Tibial nerve (tissue), 4 donors: ENCODE data around the gene TRAPPC5. TPM values are rescaled to one million over a fixed set of nuclear protein-coding genes. Genes with fewer than 3 reads are reported as not detected.

Experiments used
- DNase-seq, 2 donors: peaks; one replicate each; pipeline ENCODE4 v3.0.0-alpha.2; 2019; ENCODE audit warnings: low spot score in 2 of 2
- H3K27ac ChIP-seq, 4 donors: fragments of 200-600 bp; sonication (generic) in 3 of 4; one replicate each; pipeline ENCODE4 v1.5.1; 2017 to 2019; ENCODE audit warnings: mild to moderate bottlenecking in 1 of 4
- H3K27me3 ChIP-seq, 2 donors: fragments of 200-600 bp; sonication (generic) in 1 of 2; one replicate each; pipeline versions ENCODE4 v1.5.1 to v1.6.0; 2017 to 2019
- H3K36me3 ChIP-seq, 3 donors: fragments of 200-600 bp; sonication (generic); one replicate each; pipeline ENCODE4 v1.5.1; 2018 to 2019
- H3K4me1 ChIP-seq, 4 donors: fragments of 200-600 bp; sonication (generic) in 3 of 4; one replicate each; pipeline ENCODE4 v1.5.1; 2017 to 2019
- H3K4me3 ChIP-seq, 4 donors: fragments of 200-600 bp; sonication (generic) in 3 of 4; one replicate each; pipeline ENCODE4 v1.5.1; 2017 to 2019; ENCODE audit warnings: mild to moderate bottlenecking in 1 of 4, moderate library complexity in 1 of 4
- H3K9me3 ChIP-seq, 4 donors: fragments of 200-600 bp; sonication (generic) in 3 of 4; one replicate each; pipeline ENCODE4 v1.5.1; 2017 to 2019
- EP300 ChIP-seq, 2 donors: sonication (generic); formaldehyde crosslinking; IDR thresholded peaks; one replicate each; pipeline ENCODE4 v1.6.1; 2017; ENCODE audit warnings: antibody characterized with exemption in 2 of 2, mild to moderate bottlenecking in 1 of 2
- POLR2A ChIP-seq, 2 donors: fragments of 450-650 bp; IDR thresholded peaks; one replicate each; pipeline ENCODE4 v1.6.1; 2017; ENCODE audit warnings: antibody characterized with exemption in 2 of 2, mild to moderate bottlenecking in 2 of 2, moderate library complexity in 2 of 2
- WGBS, 2 donors: methylation state at CpG; one replicate each; pipeline ENCODE4 v1.1.5; 2018; 5-methylcytosine and 5-hydroxymethylcytosine counted together
- total RNA-seq, 4 donors: library from RNA; depleted of rRNA; stranded (reverse); fragments of >200 nt; gene quantifications; one replicate each; pipeline ENCODE4 v1.1.0, GENCODE V29; 2016
- TF ChIP-seq, protein P1 (sequence below), 5 experiments: fragments of 200-600 bp in 3 of 5; fragments of 450-650 bp in 2 of 5; sonication (generic) in 3 of 5; IDR thresholded peaks; one replicate each; pipeline ENCODE4 v1.5.1; 2016 to 2019; ENCODE audit warnings: antibody characterized with exemption in 5 of 5, mild to moderate bottlenecking in 3 of 5, moderate library complexity in 2 of 5

Gene TRAPPC5
- total RNA-seq, 4 donors from 2014 or later: 26.9 to 47.5 (median 37.0) TPM

DNA sequence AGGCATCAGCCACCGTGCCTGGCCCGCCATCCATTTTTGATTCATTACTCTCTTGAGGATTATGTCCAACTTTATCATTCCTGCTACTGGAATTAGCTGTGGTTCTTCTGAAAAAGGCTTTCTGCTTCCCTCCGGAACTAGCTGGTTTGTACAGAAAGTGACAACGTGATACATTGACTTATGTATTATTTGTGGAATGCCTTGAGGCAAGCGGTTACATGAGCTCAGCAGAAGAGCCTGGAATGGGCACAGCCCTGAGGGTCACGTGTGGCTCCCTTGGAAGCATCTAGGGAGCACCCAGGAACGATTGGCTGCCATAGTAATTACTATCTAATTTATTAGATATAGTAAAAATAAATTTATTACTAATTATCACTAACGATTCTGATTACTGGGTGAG, 26.2 kb upstream of the TRAPPC5 start:
- H3K36me3 ChIP-seq: no peaks in the 10 kb centered on the region
- 52 to 55% methylated on average over 8 of the region's 8 CpGs for WGBS, 2 donors
- no peak overlapping the region for H3K27ac ChIP-seq
- no peaks in the 10 kb centered on the region for H3K9me3 ChIP-seq
- H3K27me3 ChIP-seq: peaks cover 0 to 21% of the 10 kb centered on the region in 2 donors
- no peak for DNase-seq
- TF ChIP-seq EP300 (IDR thresholded peaks at IDR 0.05) (no peak), POLR2A (IDR thresholded peaks at IDR 0.05) (no peak)
- TF ChIP-seq, protein P1, sequence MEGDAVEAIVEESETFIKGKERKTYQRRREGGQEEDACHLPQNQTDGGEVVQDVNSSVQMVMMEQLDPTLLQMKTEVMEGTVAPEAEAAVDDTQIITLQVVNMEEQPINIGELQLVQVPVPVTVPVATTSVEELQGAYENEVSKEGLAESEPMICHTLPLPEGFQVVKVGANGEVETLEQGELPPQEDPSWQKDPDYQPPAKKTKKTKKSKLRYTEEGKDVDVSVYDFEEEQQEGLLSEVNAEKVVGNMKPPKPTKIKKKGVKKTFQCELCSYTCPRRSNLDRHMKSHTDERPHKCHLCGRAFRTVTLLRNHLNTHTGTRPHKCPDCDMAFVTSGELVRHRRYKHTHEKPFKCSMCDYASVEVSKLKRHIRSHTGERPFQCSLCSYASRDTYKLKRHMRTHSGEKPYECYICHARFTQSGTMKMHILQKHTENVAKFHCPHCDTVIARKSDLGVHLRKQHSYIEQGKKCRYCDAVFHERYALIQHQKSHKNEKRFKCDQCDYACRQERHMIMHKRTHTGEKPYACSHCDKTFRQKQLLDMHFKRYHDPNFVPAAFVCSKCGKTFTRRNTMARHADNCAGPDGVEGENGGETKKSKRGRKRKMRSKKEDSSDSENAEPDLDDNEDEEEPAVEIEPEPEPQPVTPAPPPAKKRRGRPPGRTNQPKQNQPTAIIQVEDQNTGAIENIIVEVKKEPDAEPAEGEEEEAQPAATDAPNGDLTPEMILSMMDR (IDR thresholded peaks at IDR 0.05): no peak
- H3K4me3 ChIP-seq: no peak overlapping the region
- peaks cover 0 to 11% (median 0%) of the 10 kb centered on the region in 4 donors for H3K4me1 ChIP-seq

DNA sequence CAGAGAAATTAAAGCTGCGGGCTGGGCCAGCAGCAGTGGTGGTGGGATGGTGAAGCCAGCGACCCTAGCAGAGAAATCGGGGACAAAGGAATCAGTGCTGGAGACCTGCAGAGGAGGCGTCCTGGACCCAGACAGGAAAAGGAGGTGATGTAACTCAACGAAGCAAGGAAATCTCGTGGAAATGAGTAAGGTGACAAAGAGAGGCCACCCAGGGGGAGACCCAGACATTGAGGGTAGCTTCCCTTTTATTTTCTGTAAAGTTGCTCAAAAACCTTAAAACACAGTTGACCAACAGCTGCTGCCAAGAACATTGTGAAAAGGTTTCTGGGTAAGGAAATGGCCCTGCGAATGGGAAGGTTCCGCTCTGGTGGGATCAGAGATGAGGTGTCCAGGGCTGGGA, 25.1 kb upstream of the TRAPPC5 start:
- no peak for DNase-seq
- no peaks in the 10 kb centered on the region for H3K9me3 ChIP-seq

DNA sequence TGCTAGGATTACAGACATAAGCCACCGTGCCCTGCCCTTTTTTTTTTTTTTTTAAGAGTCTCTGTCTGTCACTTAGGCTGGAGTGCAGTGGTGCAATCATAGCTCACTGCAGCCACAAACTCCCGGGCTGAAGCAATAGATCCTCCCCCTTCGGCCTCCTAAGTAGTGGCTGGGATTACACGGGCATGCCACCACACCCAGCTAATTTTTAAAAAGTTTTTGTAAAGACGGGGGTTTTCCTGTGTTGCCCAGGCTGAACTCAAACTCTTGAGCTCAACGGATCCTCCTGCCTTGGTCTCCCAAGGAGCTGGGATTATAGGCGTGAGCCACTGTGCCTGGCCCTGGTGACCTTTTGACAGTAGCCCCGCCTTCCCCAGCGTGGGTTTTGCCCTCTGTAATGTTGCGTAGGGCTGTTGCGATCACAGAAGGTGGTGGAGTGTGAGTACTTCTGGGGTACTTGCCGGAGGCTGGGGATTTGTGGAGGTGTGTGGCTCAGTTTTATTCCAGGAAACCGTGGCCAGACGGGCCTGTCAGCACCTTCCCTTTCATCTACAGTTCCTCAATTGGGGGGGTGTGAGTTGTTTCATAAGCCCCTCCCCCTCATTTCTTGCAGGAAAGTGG, 23.4 kb upstream of the TRAPPC5 start:
- Histone ChIP-seq H3K9me3 (no peaks in the 10 kb centered on the region), H3K4me3 (no peak overlapping the region), H3K27ac (no peak overlapping the region), H3K4me1 (peaks cover 0 to 6% (median 0%) of the 10 kb centered on the region in 4 donors), H3K27me3 (no peaks in the 10 kb centered on the region), H3K36me3 (no peaks in the 10 kb centered on the region)
- no peak for DNase-seq
- WGBS, 2 donors: 29 to 38% methylated on average over 10 to 14 of the region's 14 CpGs
- TF ChIP-seq, protein P1 (IDR thresholded peaks at IDR 0.05): no peak
- TF ChIP-seq EP300 (IDR thresholded peaks at IDR 0.05) (no peak), POLR2A (IDR thresholded peaks at IDR 0.05) (no peak)

More for the DNA sequence above, 25.1 kb upstream of the TRAPPC5 start:
- H3K36me3 ChIP-seq: no peaks in the 10 kb centered on the region
- H3K4me1 ChIP-seq: peaks cover 0 to 11% (median 0%) of the 10 kb centered on the region in 4 donors
- H3K27ac ChIP-seq: no peak overlapping the region
- H3K4me3 ChIP-seq: no peak overlapping the region
- TF ChIP-seq, protein P1 (IDR thresholded peaks at IDR 0.05): no peak
- TF ChIP-seq POLR2A (IDR thresholded peaks at IDR 0.05) (no peak), EP300 (IDR thresholded peaks at IDR 0.05) (no peak)
- peaks cover 0 to 12% of the 10 kb centered on the region in 2 donors for H3K27me3 ChIP-seq
- WGBS, 2 donors: 67 to 68% methylated on average over 7 to 8 of the region's 8 CpGs

DNA sequence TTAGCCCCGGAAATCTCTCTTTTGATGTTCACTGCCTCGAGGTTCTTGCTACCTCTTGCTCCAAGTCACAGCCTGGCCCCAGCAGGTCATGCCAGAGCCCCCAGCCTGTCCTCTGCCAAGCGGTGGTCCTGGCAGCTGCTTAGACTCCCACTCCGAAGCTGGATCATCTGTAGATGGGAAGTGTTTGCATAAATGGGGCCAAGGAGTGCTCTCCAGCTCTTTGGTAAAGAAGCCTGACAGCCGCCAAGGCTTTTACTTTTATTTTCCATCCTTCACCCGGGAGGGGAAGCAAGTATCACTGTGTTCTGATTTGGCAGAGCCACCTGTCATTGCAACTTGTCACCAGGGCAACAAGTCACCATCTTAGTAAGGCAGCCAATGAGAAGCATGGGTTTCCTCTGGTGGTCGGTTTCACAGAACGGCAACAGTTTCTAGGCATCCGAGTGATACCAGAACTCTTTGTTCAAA, 22.4 kb upstream of the TRAPPC5 start:
- no peak for DNase-seq
- Histone ChIP-seq H3K4me3 (no peak overlapping the region), H3K27me3 (no peaks in the 10 kb centered on the region), H3K9me3 (no peaks in the 10 kb centered on the region), H3K36me3 (no peaks in the 10 kb centered on the region), H3K4me1 (peaks cover 0 to 3% (median 0%) of the 10 kb centered on the region in 4 donors), H3K27ac (no peak overlapping the region)
- WGBS, 2 donors: 33 to 39% methylated on average over 9 of the region's 9 CpGs
- TF ChIP-seq POLR2A (IDR thresholded peaks at IDR 0.05): no peak
- TF ChIP-seq, protein P1 (IDR thresholded peaks at IDR 0.05): no peak
- no peak for TF ChIP-seq EP300 (IDR thresholded peaks at IDR 0.05)

DNA sequence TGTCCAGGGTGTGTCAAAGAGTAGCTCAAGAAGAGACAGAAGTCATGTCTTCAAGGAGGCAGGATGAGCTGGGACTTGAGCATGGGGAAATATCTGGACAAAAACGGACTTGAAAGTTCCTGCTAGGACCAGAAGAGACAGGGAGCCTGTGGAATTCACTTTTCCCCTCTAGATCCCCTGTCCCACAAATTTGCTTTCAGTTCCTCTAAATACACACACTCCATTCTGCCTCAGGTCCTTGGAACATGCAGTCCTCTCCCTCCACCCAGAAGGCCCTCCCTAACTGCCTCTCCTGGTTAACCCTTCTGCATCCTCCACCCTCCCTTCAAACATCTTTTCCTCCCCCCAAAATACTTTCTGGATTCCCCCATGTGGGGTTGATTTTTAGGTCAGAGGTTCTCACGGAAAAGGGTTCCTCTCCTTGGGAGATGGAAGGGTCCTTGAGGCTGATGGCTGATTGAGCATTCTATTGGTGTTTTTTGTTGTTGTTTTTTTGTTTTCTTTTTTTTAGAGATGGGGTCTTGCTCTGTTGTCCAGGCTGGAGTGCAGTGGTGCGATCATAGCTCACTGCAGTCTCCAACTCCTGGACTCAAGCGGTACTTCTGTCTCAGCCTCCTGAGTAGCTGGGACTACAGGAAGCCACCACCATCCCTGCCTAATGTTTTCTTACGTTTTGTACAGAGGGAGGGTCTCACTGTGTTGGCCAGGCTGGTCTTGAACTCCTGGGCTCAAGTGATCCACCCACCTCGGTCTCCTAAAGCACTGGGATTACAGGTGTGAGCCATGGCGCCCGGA, 18.7 kb upstream of the TRAPPC5 start:
- Histone ChIP-seq H3K4me3 (no peak overlapping the region), H3K4me1 (peaks cover 0 to 3% (median 0%) of the 10 kb centered on the region in 4 donors), H3K36me3 (no peaks in the 10 kb centered on the region), H3K27ac (no peak overlapping the region), H3K27me3 (peaks cover 0 to 11% of the 10 kb centered on the region in 2 donors), H3K9me3 (no peaks in the 10 kb centered on the region)
- no peak for DNase-seq
- TF ChIP-seq POLR2A (IDR thresholded peaks at IDR 0.05) (no peak), EP300 (IDR thresholded peaks at IDR 0.05) (no peak)
- TF ChIP-seq, protein P1 (IDR thresholded peaks at IDR 0.05): no peak
- WGBS, 2 donors: 72 to 81% methylated on average over 8 of the region's 8 CpGs
